ENCODE results near the gene CCNK.

The CCNK gene

GRCh38 chr14:99535448-99535847, 54.2 kb downstream of the CCNK start:
- in situ Hi-C loops (cut with MboI; ENCODE audit: low sequenced_read_pairs, unreplicated experiment), result no loop called here
- no peak for TF ChIP-seq CTCF (IDR thresholded peaks at IDR 0.05; ENCODE audit: borderline replicate concordance, control extremely low read depth, extremely low read depth, insufficient read depth, missing control alignments)
- DNase-seq (ENCODE audit: low spot score), result no peak

- in situ Hi-C loops (cut with MboI; ENCODE audit: low sequenced_read_pairs, unreplicated experiment), result no loop called here
- TF ChIP-seq CTCF (IDR thresholded peaks at IDR 0.05; ENCODE audit: borderline replicate concordance, control extremely low read depth, extremely low read depth, insufficient read depth, missing control alignments), result no peak
Measured at GRCh38 chr14:99535908-99536778, 54.9 kb downstream of the CCNK start.

GRCh38 chr14:99537399-99537798, 56.2 kb downstream of the CCNK start:
- in situ Hi-C loops (cut with MboI; ENCODE audit: low sequenced_read_pairs, unreplicated experiment), result no loop called here
- DNase-seq (ENCODE audit: low spot score), result no peak
- TF ChIP-seq CTCF (IDR thresholded peaks at IDR 0.05; ENCODE audit: borderline replicate concordance, control extremely low read depth, extremely low read depth, insufficient read depth, missing control alignments), result no peak

More at GRCh38 chr14:99535908-99536778, 54.9 kb downstream of the CCNK start:
- no peak for DNase-seq (ENCODE audit: low spot score)

GRCh38 chr14:99538275-99538674, 57.1 kb downstream of the CCNK start:
- no peak for TF ChIP-seq CTCF (IDR thresholded peaks at IDR 0.05; ENCODE audit: borderline replicate concordance, control extremely low read depth, extremely low read depth, insufficient read depth, missing control alignments)
- DNase-seq (ENCODE audit: low spot score), result no peak
- in situ Hi-C loops (cut with MboI; ENCODE audit: low sequenced_read_pairs, unreplicated experiment), result no loop called here

GRCh38 chr14:99538733-99539132, 57.5 kb downstream of the CCNK start:
- in situ Hi-C loops (cut with MboI; ENCODE audit: low sequenced_read_pairs, unreplicated experiment), result no loop called here
- DNase-seq (ENCODE audit: low spot score), result no peak
- no peak for TF ChIP-seq CTCF (IDR thresholded peaks at IDR 0.05; ENCODE audit: borderline replicate concordance, control extremely low read depth, extremely low read depth, insufficient read depth, missing control alignments)

GRCh38 chr14:99539491-99539890, 58.3 kb downstream of the CCNK start:
- in situ Hi-C loops (cut with MboI; ENCODE audit: low sequenced_read_pairs, unreplicated experiment), result no loop called here
- no peak for TF ChIP-seq CTCF (IDR thresholded peaks at IDR 0.05; ENCODE audit: borderline replicate concordance, control extremely low read depth, extremely low read depth, insufficient read depth, missing control alignments)
- DNase-seq (ENCODE audit: low spot score), result no peak

Measured in GM13976 (cell line).